Cerebellar cortex (tissue), 1 donor: ENCODE measurements around the gene PRKCSH.
A peak's percentile ranks its signal among the peaks of the same experiment; 100 is the strongest.
"Not testable (repeated sequence)": the region's sequence is repeated elsewhere in the genome, so short reads cannot be mapped to it uniquely, and the experiment has no call there.

Source experiments
- DNase-seq: peaks from one replicate; pipeline ENCODE4 v3.0.0-alpha.2; 2015; ENCODE audit warnings: low spot score

Gene PRKCSH, protein sequence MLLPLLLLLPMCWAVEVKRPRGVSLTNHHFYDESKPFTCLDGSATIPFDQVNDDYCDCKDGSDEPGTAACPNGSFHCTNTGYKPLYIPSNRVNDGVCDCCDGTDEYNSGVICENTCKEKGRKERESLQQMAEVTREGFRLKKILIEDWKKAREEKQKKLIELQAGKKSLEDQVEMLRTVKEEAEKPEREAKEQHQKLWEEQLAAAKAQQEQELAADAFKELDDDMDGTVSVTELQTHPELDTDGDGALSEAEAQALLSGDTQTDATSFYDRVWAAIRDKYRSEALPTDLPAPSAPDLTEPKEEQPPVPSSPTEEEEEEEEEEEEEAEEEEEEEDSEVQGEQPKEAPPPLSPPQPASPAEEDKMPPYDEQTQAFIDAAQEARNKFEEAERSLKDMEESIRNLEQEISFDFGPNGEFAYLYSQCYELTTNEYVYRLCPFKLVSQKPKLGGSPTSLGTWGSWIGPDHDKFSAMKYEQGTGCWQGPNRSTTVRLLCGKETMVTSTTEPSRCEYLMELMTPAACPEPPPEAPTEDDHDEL

GRCh38 chr19:11435057-11435832 lies at the start of gene PRKCSH, which contains the start of gene ODAD3:
TSS of gene PRKCSH (plus strand) at chr19:11435635. CDS start at chr19:11436118, 483 bp downstream.
TSS of gene ODAD3 (minus strand) at chr19:11435121. CDS start at chr19:11435016, 105 bp downstream.
- peak; percentile 100 for DNase-seq

- no peak for DNase-seq
Observed at GRCh38 chr19:11387162-11388034, 48.0 kb upstream of the PRKCSH start.

GRCh38 chr19:11390359-11390758 lies 45.1 kb upstream of the PRKCSH start:
- DNase-seq = no peak

- DNase-seq = no peak
Observed at GRCh38 chr19:11390933-11391680, 44.3 kb upstream of the PRKCSH start.

- no peak for DNase-seq
Observed at GRCh38 chr19:11397089-11397610, 38.3 kb upstream of the PRKCSH start.

- no peak for DNase-seq
Observed at GRCh38 chr19:11399667-11400066, 35.8 kb upstream of the PRKCSH start.

DNA sequence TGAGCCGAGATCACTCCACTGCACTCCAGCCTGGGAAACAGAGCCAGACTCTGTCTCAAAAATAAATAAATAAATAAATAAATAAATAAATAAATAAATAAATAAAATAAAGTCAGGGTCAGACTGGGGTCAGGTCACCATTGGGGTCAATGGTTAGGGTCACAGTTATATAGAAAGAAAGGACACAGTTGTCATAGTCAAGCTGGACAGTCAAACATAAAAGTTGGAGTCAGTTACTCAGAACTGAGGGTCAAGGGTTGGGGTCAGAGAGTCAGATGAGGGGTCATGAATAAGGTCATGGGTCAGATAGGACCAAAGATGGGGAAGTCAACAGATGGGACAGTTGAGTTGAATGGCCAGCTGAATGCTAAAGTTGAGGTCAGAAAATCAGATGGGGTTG lies 34.6 kb upstream of the PRKCSH start:
- no peak for DNase-seq

GRCh38 chr19:11401808-11402543 lies 33.5 kb upstream of the PRKCSH start:
- no peak for DNase-seq

GRCh38 chr19:11404588-11405222 lies 30.7 kb upstream of the PRKCSH start:
- no peak for DNase-seq

DNA sequence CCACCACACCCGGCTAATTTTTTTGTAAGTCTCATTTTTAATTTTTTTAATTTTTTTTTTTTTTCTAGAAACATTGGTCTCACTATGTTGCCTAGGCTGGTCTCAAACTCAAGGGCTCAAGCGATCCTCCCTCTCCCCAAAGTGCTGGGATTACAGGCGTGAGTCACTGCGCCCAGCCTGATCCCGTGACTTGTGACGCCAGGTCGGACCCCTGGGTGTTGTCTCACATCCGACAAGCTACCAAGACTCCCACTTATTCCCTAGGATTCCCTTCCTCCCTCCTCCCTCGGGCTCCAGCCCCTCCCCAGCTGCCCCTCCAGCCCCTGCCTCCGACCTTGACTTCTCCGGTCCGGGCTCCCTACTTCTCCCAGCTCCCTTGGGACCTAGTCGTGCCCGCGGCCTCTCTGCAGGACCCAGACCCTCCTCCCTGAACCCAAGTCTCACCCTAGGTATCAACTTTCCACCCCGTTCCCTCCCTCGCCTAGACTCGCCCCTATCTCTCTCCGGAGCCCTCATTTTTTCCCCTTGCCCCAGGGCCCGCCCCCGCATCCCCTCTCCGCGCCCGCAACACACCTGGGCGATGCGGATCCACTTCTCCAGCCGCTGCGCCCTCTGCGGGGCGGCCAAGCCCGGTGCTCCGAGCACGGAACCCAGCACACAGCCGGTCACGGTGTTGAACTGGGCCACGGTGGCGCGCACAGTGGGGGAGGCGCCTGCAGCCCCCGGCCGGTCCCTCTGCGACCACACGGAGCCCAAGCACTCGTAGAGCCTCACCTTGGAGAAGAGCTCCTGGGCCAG lies 29.4 kb upstream of the PRKCSH start:
- DNase-seq = no peak

DNA sequence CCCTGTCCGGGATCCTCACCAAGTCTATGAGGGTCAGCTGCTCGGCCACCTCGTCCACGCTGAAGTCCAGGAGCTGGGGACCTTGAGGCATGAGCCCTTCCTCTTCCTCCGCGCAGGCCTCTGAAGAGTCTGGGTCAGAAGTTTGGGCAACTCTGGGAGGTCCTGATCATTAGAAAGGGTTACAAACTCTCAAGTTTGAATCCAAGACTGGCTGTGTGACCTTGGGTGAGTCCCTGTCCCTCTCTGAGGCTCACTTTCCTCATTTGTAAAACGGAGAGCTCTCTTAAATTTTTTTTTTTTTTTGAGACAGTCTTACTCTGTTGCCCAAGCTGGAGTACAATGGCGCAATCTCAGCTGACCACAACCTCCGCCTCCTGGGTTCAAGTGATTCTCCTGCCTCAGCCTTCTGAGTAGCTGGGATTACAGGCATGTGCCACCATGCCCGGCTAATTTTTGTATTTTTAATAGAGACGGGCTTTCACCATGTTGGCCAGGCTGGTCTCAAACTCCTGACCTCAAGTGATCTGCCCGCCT lies 28.7 kb upstream of the PRKCSH start:
- DNase-seq = not testable (repeated sequence)

DNA sequence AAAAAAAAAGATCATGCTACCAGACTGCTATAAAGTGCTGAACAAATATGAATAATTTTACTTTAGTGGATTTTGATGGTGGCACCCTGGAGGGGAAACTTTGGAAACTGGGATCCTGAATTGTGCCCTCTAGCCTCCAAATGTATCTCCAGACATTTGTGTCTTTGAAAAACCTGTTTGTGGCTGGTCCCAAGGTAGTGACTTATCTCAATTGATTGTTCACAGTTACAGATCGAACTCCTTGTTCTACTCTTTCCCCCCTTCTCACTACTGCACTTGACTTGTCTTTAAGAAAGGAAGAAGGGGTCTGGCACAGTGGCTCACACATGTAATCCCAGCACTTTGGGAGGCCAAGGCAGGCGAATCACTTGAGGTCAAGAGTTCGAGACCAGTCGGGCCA lies 26.8 kb upstream of the PRKCSH start:
- no peak for DNase-seq

- no peak for DNase-seq
Observed at GRCh38 chr19:11410682-11411081, 24.8 kb upstream of the PRKCSH start.

GRCh38 chr19:11414544-11414943 lies 20.9 kb upstream of the PRKCSH start:
- DNase-seq = no peak

DNA sequence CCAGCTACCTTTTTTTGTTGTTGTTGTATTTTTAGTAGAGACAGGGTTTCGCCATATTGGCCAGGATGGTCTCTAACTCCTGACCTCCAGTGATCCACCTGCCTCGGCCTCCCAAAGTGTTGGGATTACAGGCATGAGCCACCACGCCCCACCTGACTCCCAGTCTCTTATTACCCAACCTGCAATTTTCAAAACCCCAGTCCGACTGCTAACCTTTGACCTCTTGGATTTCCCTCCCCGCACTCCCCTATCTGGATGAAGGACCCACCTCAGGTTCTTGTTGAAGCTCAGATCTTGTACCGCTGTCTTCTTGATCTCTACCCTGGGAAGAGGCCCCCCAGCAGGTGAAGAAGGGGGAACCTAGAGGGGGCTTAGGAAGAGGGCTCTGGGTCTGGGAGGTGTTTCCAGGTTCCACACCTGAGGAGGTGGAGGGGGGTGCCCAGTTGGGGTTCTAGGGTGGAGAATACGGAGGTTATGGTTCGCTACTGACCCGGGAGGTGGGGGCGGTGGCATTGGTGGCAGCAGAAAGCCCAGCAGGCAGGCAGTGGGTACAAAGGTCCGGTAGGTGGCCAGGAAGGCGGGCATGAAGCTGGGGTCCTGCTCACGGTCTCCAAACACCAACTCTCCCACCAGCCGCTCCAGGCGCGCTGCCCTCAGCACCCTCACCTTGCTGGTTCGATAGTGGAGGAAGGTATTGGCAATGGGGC lies 18.9 kb upstream of the PRKCSH start:
- DNase-seq = no peak

DNA sequence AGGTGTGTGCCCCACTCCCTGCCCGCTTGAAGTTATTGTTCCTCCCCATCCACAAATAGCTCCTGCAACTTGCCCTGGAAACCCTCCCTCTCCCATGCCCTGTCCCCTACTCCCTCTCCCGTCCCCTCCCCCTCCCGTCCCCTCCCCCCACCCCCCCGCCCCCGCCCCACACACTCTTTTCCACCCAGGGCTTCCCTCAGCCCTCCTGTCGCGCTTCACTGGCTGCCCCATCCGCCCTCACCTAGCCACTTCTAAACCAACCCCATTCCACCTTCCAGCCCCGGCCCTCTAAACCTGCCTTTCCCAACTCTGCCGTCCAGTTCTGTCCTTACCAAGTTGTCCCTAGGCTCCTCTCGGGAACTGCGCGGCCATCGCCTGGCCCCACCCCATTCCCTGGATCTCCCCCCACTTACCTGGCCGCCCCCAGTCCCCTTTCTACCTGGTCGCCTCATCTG lies 17.3 kb upstream of the PRKCSH start:
- no peak for DNase-seq

GRCh38 chr19:11418549-11419506 lies 16.6 kb upstream of the PRKCSH start, which contains the start of gene RGL3:
TSS of gene RGL3 (minus strand) at chr19:11419314. CDS start at chr19:11419278, 36 bp downstream.
- no peak for DNase-seq
